HG03457 (cell line): ENCODE data around the gene NDRG4.
"Not testable (repeated sequence)": the region's sequence is repeated elsewhere in the genome, so short reads cannot be mapped to it uniquely, and the experiment has no call there.

Experiments
- ATAC-seq: cut with Tn5 transposase; IDR thresholded peaks from one replicate; pipeline ENCODE4 v1.9.1; 2021; ENCODE audit warnings: moderate number of reproducible peaks; ENCODE audit not compliant: unreplicated experiment

The NDRG4 gene

GRCh38 chr16:58464916-58465731 lies 34.8 kb upstream of the NDRG4 start:
- no peak for ATAC-seq

- no peak for ATAC-seq
These were observed 34.1 kb upstream of the NDRG4 start for GRCh38 chr16:58465817-58466216.

- no peak for ATAC-seq
These were observed 33.5 kb upstream of the NDRG4 start for GRCh38 chr16:58466396-58466795.

GRCh38 chr16:58467905-58468304 lies 32.0 kb upstream of the NDRG4 start:
- no peak for ATAC-seq

- no peak for ATAC-seq
These were observed 28.6 kb upstream of the NDRG4 start for GRCh38 chr16:58471209-58471975.

GRCh38 chr16:58472266-58472665 lies 27.7 kb upstream of the NDRG4 start:
- ATAC-seq = no peak

- ATAC-seq = no peak
These were observed 27.1 kb upstream of the NDRG4 start for GRCh38 chr16:58472827-58473226.

- ATAC-seq = no peak
These were observed 25.6 kb upstream of the NDRG4 start for GRCh38 chr16:58474296-58474695.

GRCh38 chr16:58475091-58475619 lies 24.8 kb upstream of the NDRG4 start:
- ATAC-seq = no peak

- no peak for ATAC-seq
These were observed 23.2 kb upstream of the NDRG4 start for GRCh38 chr16:58476791-58477190.

- ATAC-seq = no peak
These were observed 21.5 kb upstream of the NDRG4 start for GRCh38 chr16:58478427-58478826.

- ATAC-seq = no peak
These were observed 18.6 kb upstream of the NDRG4 start for GRCh38 chr16:58481226-58481869.

- no peak for ATAC-seq
These were observed 18.0 kb upstream of the NDRG4 start for GRCh38 chr16:58481931-58482330.

- no peak for ATAC-seq
These were observed 14.6 kb upstream of the NDRG4 start for GRCh38 chr16:58485184-58485887.

- no peak for ATAC-seq
These were observed 12.2 kb upstream of the NDRG4 start for GRCh38 chr16:58487566-58488351.

GRCh38 chr16:58488531-58488930 lies 11.4 kb upstream of the NDRG4 start:
- no peak for ATAC-seq

GRCh38 chr16:58490065-58490464 lies 9.9 kb upstream of the NDRG4 start:
- no peak for ATAC-seq

GRCh38 chr16:58490539-58490938 lies 9.4 kb upstream of the NDRG4 start:
- ATAC-seq = not testable (repeated sequence)

GRCh38 chr16:58492066-58492465 lies 7.9 kb upstream of the NDRG4 start:
- no peak for ATAC-seq

- no peak for ATAC-seq
These were observed 7.2 kb upstream of the NDRG4 start for GRCh38 chr16:58492735-58493134.
